AG10803 (cell line): ENCODE measurements around the gene CATSPER3.
A peak's percentile ranks its signal among the peaks of the same experiment; 100 is the strongest.

Source experiments
- DNase-seq: peaks from one replicate; pipeline ENCODE4 v3.0.0; 2010; ENCODE audit warnings: low read depth
- H3K4me3 ChIP-seq: 2 replicates; pipeline ENCODE4 v1.5.1; 2011; ENCODE audit warnings: mild to moderate bottlenecking, low read length, control low read depth
- CTCF ChIP-seq: conservative IDR thresholded peaks from 2 replicates; pipeline ENCODE4 v1.5.1; 2011; ENCODE audit warnings: mild to moderate bottlenecking, low read length, control low read depth, inconsistent platforms

Gene CATSPER3

DNA sequence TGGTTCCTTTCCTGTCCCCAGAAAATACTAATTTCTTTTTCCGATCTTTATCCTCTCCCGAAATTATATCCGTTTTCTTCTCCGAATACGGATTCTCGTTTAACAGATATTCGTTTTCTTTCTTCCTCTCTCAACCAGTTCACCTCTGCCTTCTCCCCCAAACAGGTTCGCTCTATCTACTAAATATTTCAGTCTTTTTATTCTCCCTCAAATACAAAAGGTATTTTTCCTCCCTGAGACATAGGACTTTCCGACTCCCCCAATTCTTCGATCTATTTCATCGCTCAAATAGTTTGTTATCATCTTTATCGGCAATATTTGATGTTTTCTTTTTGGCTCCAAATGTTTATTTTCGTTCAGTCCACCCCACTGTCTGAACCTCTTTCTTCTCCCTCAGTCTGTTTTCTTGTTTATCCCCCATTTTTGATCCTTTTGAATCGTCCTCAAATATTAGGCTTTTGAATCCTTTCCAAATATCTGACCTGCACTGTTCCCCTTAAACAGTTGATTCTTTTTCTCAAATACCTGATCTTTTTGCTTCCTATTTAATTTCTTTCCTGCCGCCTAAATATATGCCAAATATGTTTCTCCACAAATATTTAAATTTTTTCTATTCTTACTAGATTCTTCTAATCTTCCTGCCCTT, 61.9 kb downstream of the CATSPER3 start:
- no peak overlapping the region for H3K4me3 ChIP-seq
- no peak for DNase-seq
- TF ChIP-seq CTCF, result no peak

DNA sequence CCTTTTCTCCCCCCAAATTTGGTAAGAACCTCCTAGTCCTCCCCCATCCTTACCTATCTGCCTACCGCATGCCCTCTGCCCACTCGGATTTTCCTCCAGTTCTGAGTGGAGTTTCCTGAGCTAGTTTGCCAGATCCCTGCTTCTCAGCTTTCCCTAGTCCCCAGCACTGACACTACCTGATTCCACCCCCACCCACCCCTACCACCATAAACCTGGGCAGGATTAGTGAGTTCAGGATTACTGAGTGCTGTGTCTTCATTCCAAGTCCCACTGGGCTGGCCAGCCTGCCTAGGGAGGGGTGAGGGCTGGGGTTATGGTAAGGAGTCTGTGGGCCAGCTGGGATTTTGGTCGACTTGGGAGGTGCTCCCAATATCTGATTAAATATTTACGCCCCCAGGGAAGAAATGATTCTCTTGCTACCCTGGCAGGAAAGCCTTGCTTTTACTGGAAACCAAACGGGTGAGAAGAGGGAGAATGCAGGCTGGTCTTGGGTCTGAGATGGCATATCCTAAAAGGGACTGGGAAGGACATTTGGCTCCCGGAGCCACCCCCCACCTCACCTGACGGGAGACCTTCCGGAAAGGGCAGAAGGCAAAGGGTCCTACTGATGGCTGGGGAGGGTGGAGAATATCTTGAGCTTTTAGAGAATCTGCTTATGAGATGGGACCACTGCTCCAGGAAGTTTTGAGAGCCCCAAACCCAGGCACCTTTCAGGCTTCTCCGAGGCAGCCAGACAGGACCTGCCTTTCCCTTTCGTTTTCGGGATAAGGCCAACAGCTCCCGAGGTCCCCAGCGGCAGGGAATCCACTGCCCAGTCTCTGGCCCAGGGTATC, 62.6 kb downstream of the CATSPER3 start:
- no peak for DNase-seq
- TF ChIP-seq CTCF, result no peak
- no peak overlapping the region for H3K4me3 ChIP-seq

GRCh38 chr5:135030956-135031812, 63.5 kb downstream of the CATSPER3 start:
- H3K4me3 ChIP-seq, result no peak overlapping the region
- no peak for TF ChIP-seq CTCF
- peak; percentile 13 for DNase-seq

DNA sequence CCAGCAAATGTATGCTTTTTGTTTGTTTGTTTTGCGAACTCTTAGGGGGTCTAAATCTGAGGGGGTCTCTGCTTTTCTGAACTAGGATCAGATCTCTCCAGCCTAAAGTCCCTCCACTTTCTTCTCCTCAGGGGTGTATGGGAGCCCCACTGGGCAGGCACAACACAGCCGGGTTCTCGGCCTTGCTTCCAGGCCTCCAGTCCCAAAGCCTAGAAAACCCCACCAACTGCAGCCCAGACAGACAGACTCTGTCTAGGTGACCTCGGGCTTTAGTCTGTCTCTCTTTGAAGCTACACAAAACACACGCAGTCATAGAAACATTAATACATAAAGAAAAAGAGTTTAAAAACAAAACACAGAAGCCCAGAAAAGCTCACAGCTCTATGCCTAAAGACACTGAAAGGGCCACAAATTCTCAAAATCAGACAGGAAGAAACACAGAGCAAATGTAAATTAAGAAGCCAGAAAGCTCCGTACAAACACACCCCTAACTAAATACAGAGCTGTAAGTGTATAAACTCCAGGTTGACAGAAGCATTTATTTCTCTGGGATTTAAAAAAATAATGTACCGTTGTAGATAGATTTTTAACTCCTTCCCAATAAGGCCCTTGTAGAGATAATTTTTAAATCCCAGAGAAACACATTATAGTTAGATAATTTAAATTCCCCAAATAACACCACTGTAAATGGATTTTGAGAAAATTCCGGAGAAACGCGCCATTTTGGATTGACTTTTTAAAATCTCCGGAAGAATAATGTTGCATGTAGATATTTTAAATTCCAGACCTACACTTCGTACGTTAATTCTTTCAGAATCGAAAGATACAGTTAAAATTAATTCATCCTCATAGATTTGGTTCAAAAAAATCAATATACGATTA, 64.3 kb downstream of the CATSPER3 start:
- TF ChIP-seq CTCF, result no peak
- H3K4me3 ChIP-seq, result peak overlapping the region; percentile 24; the same call in 1 of the 2 replicates
- DNase-seq, result no peak

- no peak for DNase-seq
- TF ChIP-seq CTCF, result no peak
- H3K4me3 ChIP-seq, result peak overlapping the region; percentile 24
These were observed 64.9 kb downstream of the CATSPER3 start for GRCh38 chr5:135032695-135032998.

GRCh38 chr5:135032999-135033861, 65.5 kb downstream of the CATSPER3 start:
- DNase-seq, result peak; percentile 46
- peak overlapping the region; percentile 65 for H3K4me3 ChIP-seq
- no peak for TF ChIP-seq CTCF
